Effector memory CD4-positive, alpha-beta T cell (primary cell): Measurements from ENCODE around the gene SLC22A23.

Source experiments
- DNase-seq, 3 donors: peaks; one replicate each; pipeline ENCODE4 v3.0.0-alpha.2; 2020
- H3K27ac ChIP-seq: 2 replicates; pipeline ENCODE4 v1.7.0; 2013; ENCODE audit warnings: mild to moderate bottlenecking, low read length, moderate library complexity; ENCODE audit not compliant: insufficient read depth, poor library complexity, severe bottlenecking
- H3K27me3 ChIP-seq: replicated peaks from 2 replicates; pipeline ENCODE4 v1.7.0; 2013; ENCODE audit warnings: mild to moderate bottlenecking, low read length; ENCODE audit not compliant: insufficient read depth, control insufficient read depth, poor library complexity, severe bottlenecking
- H3K36me3 ChIP-seq: 2 replicates; pipeline ENCODE4 v1.7.0; 2013; ENCODE audit warnings: mild to moderate bottlenecking, low read length, moderate library complexity; ENCODE audit not compliant: control insufficient read depth, insufficient read depth
- H3K4me1 ChIP-seq: 2 replicates; pipeline ENCODE4 v1.7.0; 2013; ENCODE audit warnings: low read length, mild to moderate bottlenecking; ENCODE audit not compliant: control insufficient read depth, insufficient read depth, poor library complexity, severe bottlenecking
- H3K4me3 ChIP-seq: 2 replicates; pipeline ENCODE4 v1.7.0; 2013; ENCODE audit warnings: low read length, low read depth, mild to moderate bottlenecking; ENCODE audit not compliant: insufficient read depth, poor library complexity, severe bottlenecking
- H3K9me3 ChIP-seq: 2 replicates; pipeline ENCODE4 v1.7.0; 2013; ENCODE audit warnings: mild to moderate bottlenecking, low read length, moderate library complexity; ENCODE audit not compliant: control insufficient read depth

The SLC22A23 gene

DNA sequence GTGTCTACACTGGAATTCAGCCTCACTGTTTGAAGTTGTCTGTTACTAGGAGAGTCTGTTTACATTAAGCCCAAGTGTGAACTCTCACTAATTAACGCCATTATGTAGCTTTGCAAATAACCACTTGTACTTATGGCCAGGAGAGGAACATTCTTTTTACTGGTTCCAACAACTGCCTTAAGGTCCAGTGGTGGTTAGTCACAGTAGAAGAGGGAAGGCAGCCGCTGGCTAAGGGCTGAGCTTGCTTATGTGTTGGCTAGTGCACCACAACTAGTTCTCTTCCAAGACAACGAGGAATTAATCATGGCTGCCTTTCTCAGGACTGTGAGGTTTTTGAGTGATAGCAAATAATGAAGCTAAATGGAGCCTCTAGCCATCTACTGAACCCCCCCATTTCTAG, 14.9 kb upstream of the SLC22A23 start:
- Histone ChIP-seq H3K27ac (no peak overlapping the region), H3K9me3 (no peaks in the 10 kb centered on the region), H3K36me3 (no peaks in the 10 kb centered on the region), H3K4me1 (no peaks in the 10 kb centered on the region), H3K4me3 (no peak overlapping the region), H3K27me3 (no peaks in the 10 kb centered on the region)
- DNase-seq = no peak

- Histone ChIP-seq H3K27ac (no peak overlapping the region), H3K4me1 (no peaks in the 10 kb centered on the region), H3K9me3 (no peaks in the 10 kb centered on the region), H3K36me3 (no peaks in the 10 kb centered on the region), H3K27me3 (no peaks in the 10 kb centered on the region), H3K4me3 (no peak overlapping the region)
- DNase-seq = no peak
These were observed 14.4 kb upstream of the SLC22A23 start for GRCh38 chr6:3471286-3471685.

DNA sequence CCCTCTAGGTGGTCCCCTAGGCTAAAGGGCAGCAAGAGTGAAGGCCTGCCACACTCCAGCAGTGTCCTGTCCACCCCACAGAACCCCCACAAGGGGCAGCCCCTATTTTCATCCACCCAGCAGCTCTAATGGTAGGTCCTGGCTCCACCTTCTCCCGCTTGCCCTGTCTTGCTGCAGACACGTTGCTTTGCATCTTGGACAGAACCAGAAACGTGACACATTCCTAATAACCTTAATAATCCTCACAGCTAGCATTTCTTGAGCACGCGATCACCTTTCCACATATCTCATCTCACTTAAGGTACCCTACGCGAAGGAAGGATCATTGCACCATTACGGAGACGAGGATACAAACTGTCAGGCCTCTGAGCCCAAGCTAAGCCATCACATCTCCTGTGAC, 11.7 kb upstream of the SLC22A23 start:
- Histone ChIP-seq H3K4me1 (no peaks in the 10 kb centered on the region), H3K9me3 (no peaks in the 10 kb centered on the region), H3K36me3 (no peaks in the 10 kb centered on the region), H3K4me3 (no peak overlapping the region), H3K27me3 (no peaks in the 10 kb centered on the region), H3K27ac (no peak overlapping the region)
- no peak for DNase-seq

- H3K9me3 ChIP-seq = no peaks in the 10 kb centered on the region
- no peaks in the 10 kb centered on the region for H3K4me1 ChIP-seq
- no peak overlapping the region for H3K4me3 ChIP-seq
- H3K27ac ChIP-seq = no peak overlapping the region
- no peaks in the 10 kb centered on the region for H3K27me3 ChIP-seq
- no peak for DNase-seq
- no peaks in the 10 kb centered on the region for H3K36me3 ChIP-seq
These were observed 11.1 kb upstream of the SLC22A23 start for GRCh38 chr6:3467996-3468395.

- Histone ChIP-seq H3K4me3 (no peak overlapping the region), H3K4me1 (no peaks in the 10 kb centered on the region), H3K27me3 (no peaks in the 10 kb centered on the region), H3K9me3 (no peaks in the 10 kb centered on the region), H3K36me3 (no peaks in the 10 kb centered on the region), H3K27ac (no peak overlapping the region)
- no peak for DNase-seq
These were observed 9.8 kb upstream of the SLC22A23 start for GRCh38 chr6:3466488-3467219.

DNA sequence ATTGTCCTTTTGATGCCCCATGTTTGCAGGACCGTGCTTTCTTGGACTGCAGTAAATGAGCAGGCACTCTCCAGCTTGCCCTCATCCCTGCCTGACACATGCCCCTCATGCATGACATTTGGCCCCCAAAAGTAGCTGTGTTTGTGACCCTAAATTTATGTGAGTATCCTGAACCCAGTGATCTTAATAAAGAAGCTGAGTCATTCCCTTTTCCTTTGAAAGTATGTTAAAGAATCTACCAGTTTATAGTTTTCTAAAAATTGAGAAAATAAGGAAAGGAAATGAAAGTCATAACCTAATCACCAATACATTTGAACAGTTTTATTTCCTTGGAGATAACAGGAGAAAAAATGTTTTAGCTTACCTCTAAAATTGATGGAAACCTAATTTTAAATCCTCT, 3.4 kb upstream of the SLC22A23 start:
- H3K27ac ChIP-seq = no peak overlapping the region
- H3K4me3 ChIP-seq = no peak overlapping the region
- DNase-seq = no peak
- H3K27me3 ChIP-seq = peaks cover 10% of the 10 kb centered on the region
- H3K36me3 ChIP-seq = no peaks in the 10 kb centered on the region
- H3K4me1 ChIP-seq = peaks cover 16% of the 10 kb centered on the region
- H3K9me3 ChIP-seq = no peaks in the 10 kb centered on the region

DNA sequence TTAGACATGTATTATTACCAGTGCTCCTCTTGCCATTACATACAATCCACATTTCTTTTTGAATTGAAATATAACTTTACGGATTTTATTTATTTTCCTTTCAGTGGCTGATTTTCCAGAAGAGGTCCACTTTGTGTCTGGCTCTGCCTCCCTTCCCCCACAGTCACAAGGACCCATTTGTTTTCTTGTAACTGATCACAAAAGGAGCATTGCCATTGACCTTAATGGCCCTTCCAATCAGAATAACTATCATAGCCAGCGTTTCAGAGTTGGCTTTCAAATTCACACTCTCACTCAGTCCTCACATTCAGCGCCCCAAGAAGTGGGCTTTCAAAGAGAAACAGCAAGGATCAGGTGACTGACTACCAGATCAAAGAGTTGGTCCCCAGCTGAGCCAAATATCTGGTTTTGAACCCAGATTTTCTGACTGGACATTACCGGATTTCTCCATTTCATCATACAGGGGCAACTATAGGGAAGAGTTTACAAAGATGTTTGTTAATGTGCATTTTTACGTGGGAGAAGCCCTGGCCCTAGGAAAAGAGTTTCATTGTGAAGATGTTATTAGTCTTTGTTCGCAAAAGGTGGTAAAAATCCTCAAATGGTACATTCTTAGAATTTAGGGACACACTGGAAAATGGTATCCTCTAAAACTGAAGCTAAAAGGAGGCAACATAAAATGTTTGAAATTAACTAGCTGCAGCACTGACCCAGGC, 2.0 kb upstream of the SLC22A23 start:
- Histone ChIP-seq H3K36me3 (no peaks in the 10 kb centered on the region), H3K27me3 (peaks cover 10% of the 10 kb centered on the region), H3K4me3 (no peak overlapping the region), H3K4me1 (peaks cover 22% of the 10 kb centered on the region), H3K27ac (no peak overlapping the region), H3K9me3 (no peaks in the 10 kb centered on the region)
- no peak for DNase-seq

- no peaks in the 10 kb centered on the region for H3K36me3 ChIP-seq
- peaks cover 22% of the 10 kb centered on the region for H3K4me1 ChIP-seq
- peaks cover 10% of the 10 kb centered on the region for H3K27me3 ChIP-seq
- H3K4me3 ChIP-seq = peak overlapping the region; percentile 63
- H3K27ac ChIP-seq = no peak overlapping the region
- no peaks in the 10 kb centered on the region for H3K9me3 ChIP-seq
- no peak for DNase-seq
These were observed 1.1 kb upstream of the SLC22A23 start for GRCh38 chr6:3457710-3458602.

- no peak overlapping the region for H3K27ac ChIP-seq
- no peaks in the 10 kb centered on the region for H3K9me3 ChIP-seq
- H3K27me3 ChIP-seq = peaks cover 10% of the 10 kb centered on the region
- H3K36me3 ChIP-seq = no peaks in the 10 kb centered on the region
- no peak for DNase-seq
- peak overlapping the region; percentile 68 for H3K4me3 ChIP-seq
- peaks cover 22% of the 10 kb centered on the region for H3K4me1 ChIP-seq
These were observed 404 bp downstream of the SLC22A23 start for GRCh38 chr6:3456395-3456897.
